OCI-LY7 (cell line): Measurements from ENCODE around the gene OR5AU1.

Experiments
- EZH2phosphoT487 ChIP-seq: fragments of 200-600 bp; sonication (generic); IDR thresholded peaks from 2 replicates; pipeline ENCODE4 v1.6.1; 2018; ENCODE audit warnings: low read depth, borderline replicate concordance, mild to moderate bottlenecking, mixed run types, antibody characterized with exemption, low read length, moderate library complexity, mixed read lengths
- TF ChIP-seq, protein P1 (sequence below): fragments of 200-600 bp; sonication (generic); conservative IDR thresholded peaks from 2 replicates; pipeline ENCODE4 v1.5.1; 2014; ENCODE audit warnings: mild to moderate bottlenecking, antibody characterized with exemption, low read length, moderate library complexity, mixed read lengths

DNA sequence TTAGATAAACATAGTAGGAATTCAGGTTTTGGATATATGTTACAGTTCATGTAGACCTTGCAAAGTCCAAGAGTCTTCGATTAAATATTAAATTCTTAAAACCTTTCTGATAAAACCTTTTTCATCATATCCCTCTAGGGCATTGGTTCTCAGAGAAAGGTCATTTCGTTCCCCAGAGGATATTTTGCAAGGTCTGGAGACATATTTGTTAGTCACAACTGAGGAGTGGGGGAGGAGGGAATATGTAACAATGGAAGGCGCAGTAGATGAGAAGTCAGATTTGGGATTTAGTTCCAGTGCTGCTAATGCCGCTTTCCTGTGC is 49.7 kb downstream of the OR5AU1 start:
- TF ChIP-seq, protein P1, sequence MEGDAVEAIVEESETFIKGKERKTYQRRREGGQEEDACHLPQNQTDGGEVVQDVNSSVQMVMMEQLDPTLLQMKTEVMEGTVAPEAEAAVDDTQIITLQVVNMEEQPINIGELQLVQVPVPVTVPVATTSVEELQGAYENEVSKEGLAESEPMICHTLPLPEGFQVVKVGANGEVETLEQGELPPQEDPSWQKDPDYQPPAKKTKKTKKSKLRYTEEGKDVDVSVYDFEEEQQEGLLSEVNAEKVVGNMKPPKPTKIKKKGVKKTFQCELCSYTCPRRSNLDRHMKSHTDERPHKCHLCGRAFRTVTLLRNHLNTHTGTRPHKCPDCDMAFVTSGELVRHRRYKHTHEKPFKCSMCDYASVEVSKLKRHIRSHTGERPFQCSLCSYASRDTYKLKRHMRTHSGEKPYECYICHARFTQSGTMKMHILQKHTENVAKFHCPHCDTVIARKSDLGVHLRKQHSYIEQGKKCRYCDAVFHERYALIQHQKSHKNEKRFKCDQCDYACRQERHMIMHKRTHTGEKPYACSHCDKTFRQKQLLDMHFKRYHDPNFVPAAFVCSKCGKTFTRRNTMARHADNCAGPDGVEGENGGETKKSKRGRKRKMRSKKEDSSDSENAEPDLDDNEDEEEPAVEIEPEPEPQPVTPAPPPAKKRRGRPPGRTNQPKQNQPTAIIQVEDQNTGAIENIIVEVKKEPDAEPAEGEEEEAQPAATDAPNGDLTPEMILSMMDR = no peak
- no peak for TF ChIP-seq EZH2phosphoT487
